ENCODE data around the gene OSBP2.
A peak's percentile ranks its signal among the peaks of the same experiment; 100 is the strongest.

Gene OSBP2

DNA sequence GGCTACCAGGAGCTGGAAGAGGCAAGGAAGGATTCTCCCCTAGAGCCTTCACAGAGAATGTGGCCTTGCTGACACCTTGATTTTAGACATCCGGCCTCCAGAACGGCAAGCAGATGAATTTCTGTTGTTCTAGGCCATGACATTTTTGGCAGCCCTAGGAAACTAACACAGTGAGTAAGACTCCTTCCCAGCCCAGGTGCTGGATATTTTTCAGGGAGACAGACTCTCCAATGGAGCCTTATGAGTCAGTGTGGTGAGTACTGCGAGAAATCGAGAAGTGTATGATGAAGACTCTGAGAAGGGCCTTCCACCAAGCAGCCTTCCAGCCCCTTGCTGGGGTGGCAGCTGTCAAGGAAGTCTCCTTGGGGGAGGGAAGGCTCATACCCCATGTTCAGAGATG, 114.4 kb downstream of the OSBP2 start:
- no peak for DNase-seq (ENCODE audit: low read depth, low spot score)

DNA sequence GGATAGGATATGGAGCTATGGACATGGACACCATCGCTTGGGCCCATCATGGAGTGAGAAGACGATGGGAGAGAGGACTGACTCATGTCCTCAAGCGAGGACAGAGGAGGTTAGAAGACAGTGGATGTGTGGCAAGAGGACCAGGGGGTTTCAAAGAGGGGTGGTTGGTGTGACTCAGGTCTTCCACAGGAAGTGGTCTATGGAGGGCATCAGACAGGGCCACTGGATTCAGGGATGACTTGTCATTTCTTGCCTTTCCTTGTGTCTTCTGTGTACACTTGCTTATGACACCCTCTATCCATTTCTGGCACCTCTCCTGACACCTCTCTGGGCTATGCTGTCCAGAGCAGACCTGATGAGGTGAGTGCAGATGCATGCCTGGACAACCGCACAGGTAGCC, 115.4 kb downstream of the OSBP2 start:
- DNase-seq (ENCODE audit: low read depth, low spot score): no peak

DNA sequence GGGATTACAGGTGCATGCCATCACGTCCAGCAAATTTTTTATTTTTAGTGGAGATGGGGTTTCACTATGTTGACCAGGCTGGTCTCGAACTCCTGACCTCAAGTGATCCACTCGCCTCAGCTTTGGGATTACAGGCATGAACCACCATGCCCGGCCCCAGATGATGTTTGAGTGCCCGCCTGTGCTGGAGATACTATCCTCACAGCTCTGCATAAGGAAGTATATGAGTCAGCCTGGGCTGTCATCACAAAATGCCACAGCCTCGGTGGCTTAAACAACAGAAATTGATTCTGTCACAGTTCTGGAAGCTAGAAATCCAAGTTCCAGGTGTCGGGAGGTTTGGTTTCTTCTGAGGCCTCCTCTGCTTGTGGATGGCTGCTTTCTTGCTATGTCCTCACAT, 119.3 kb downstream of the OSBP2 start:
- DNase-seq (ENCODE audit: low read depth, low spot score): no peak

DNA sequence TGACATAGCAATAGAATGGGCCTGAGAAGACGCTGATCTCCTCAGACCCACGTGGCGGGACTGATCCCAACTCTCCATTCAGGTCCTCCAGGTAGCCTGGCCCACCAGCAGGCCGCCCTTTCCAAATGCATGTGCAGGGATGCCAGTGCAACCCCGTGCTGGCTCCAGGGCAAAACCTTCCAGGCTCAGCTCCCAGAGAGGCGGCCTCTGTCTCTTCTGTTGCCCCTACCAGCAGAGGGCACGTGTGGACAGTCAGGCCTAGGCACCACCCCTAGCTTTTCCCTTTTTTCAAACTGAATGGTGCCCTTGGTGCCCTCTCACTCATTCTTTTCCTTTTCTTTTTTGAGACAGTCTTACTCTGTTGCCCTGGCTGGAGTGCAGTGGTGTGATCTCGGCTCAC, 121.7 kb downstream of the OSBP2 start:
- no peak for DNase-seq (ENCODE audit: low read depth, low spot score)

DNA sequence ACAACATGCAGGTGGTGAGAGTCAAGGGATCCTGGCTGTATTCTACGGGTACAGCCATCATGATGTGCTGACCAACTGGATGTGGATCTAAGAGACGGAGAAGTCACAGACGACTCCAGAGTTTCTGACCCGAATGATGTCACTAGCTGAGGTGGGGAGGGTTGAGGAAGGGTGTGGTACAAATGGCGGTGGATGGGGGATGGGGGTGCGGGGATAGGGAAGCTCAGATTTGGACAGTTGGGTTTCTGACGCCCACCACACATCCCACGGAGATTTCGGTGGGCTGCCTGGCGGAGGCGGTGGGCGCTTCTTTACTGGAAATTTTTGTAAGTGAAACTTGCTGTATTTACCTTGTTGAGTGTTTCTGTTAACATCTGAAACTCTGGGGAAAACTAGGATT, 126.7 kb downstream of the OSBP2 start:
- DNase-seq (ENCODE audit: low read depth, low spot score): no peak

DNA sequence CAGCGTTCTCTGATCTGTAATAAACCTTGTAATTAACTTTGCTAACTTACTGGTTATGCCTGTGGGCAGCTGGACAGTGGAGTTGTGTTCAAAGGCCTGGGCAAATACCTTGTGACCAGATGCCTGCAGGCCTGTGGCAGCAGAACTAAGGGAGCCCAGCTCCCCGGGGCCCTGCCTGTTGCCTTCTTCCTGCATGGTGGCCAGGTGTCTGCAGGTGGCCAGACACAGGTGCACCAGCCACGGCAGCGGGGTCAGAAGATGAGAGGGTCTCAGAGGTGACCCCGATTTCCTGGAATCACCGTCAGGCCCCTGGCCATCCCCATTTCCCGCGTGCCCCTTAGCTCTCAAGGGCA, 127.2 kb downstream of the OSBP2 start:
- no peak for DNase-seq (ENCODE audit: low read depth, low spot score)

DNA sequence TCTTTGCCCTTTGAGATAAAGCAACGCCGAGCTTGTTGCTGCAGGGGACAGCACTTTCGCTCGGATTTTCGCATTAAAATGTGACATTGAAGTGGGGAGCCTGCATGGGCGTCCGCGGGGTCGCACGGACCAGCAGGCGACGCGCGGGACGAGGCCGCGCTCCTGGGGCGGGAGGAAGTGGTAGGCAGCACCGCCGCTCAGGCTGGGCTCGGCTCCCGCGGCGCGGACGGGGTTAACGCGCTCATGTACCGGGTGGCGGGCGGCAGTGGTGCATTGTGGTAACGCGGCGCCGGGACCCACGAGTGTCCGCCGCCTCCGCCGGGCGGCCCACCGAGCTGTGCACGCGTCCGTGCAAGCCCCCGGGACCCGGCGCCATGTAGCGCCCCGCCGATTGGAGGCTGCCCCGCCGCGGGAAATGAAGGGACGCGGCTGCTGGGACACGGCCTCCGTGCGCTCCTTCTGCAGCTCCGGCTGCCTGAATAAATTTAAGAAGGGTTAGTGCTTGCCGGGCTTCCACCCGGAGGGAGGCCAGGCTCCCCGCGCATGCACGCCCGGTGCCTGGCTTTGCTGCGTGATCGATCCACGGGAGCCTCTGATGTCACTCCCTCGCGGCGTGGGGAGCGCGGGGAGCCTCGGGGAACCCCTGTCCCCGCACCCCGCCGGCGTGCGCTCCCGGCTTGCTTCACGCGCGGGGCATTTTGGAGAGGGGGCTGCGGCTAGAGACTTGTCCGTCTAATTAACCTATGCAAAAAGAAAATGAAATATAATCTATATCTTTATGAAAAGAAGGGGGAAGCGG, 127.7 kb downstream of the OSBP2 start:
- DNase-seq (ENCODE audit: low read depth, low spot score): no peak

DNA sequence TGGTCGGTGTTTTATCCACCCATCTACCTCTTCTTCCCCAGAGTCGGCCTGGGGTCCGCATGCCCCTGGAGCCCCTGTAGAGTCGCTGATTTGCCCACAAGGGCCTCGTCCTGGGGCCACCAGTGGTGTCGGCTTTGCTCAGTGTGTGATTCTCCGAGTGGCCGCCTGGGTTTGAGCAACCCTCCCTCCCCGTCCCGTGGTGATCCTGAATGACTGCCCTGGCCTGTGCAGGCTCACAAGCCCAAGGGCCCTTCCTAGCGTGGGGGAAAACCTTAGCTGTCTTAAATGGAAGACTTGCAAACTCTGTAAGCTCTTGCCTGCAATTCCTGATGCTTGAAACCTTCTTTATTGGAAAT, 128.3 kb downstream of the OSBP2 start:
- DNase-seq (ENCODE audit: low read depth, low spot score): no peak

DNA sequence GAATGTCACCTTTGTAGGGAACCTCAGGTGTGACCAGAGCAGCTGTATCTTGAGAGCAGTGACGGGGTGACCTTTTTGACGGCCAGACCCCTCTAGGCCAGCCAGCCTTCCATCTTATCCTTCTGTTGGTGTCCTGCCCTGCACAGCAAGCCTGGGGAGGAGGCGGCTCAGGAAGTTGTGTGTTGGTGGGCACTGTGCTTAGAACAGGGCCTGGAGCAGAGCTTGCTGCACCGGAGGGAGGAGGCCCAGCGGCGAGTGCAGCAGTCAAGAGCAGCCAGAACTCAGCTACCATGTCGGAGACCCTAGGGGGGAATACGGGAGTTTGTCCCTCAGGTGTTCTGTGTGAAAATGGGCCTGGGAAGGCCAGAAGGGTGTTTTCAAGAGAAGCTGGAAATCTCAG, 129.4 kb downstream of the OSBP2 start:
- no peak for DNase-seq (ENCODE audit: low read depth, low spot score)

DNA sequence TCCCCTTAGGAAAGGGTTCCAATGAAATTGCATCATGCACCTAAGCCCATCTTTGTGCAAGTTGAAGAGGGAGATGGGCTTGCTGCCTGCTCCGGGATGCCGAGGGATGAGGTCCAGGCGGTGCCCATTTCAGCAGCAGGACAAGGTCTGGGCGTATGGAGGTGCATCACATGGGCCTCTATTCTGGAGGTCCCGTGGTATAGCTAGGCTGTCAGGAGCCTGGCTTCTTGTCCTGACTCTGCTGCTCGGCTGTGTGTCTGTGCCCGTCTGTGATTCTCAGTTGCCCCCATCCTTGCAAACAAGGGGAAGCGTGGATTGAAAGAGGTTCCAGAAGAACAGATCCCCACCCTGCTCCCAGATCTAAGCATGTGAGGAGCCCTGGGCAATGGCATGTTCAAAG, 130.0 kb downstream of the OSBP2 start:
- no peak for DNase-seq (ENCODE audit: low read depth, low spot score)

DNA sequence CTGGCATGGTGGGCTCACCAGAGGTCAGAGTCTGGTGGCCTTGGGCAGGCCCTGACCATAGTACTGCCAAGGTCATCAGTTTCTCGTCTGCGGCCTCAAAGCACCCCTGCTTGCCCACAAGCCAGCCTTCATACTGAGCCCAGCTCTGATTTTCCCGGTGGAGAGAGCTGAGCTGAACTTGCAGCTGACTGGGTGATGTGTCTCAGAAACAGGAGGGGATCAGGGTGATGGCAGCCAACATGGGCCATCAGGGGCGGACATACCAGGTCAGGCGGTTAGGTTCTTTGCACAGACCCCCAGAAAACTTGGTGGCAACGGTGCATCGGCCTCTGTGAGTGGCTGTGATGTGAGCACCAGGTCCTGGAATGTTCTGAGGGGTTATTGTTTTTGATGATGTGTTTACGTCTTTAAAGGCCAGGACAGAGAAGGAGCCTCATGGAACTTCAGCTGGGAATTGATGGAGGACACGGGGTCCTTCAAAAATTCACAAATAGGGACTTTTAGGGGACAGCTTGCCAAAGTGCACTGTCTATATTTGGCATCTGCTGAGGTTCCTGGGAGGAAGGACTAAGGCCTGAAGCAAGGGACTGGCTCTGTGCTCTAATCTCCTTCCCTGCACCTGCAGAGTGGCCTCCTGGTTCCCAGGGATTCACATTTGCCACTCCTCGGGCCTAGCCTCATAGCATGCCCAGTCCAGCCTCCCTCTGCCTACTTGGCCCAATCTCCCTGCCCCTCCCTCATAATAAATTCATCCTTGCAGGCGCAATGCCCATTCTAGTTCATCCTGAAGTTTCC, 131.2 kb downstream of the OSBP2 start:
- no peak for DNase-seq (ENCODE audit: low read depth, low spot score)

DNA sequence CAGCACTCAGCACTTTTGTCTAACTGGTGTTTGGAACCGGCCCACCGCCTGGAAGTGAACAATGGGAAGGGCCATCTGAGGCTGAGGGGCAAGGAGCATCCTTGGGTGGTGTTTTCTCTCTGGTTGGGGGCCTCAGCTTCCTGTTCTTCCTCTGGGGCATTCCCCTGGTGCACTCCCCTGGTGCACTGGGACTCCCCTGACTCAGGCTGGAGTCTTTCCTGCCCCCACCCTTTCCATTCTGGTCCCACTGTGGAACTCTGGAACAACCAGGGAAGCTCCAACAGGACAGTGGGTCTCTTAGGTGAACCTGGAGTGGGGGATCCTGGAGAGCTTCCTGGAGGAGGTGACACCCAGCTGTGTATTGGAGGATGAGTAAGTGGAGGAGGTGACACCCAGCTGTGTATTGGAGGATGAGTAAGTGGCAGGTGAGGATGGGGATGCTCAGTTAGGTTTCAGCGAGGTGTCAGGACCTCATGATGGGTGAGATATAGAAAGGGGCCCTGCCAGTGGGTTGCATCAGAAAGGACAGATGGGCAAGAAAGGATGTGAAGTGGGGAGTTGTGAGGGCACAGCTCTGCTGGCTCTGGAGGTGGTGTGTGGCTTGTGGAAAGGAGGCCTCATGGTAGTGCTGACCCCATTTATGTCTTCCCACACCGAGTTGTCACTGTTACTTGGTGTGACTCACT, 132.1 kb downstream of the OSBP2 start:
- no peak for DNase-seq (ENCODE audit: low read depth, low spot score)

DNA sequence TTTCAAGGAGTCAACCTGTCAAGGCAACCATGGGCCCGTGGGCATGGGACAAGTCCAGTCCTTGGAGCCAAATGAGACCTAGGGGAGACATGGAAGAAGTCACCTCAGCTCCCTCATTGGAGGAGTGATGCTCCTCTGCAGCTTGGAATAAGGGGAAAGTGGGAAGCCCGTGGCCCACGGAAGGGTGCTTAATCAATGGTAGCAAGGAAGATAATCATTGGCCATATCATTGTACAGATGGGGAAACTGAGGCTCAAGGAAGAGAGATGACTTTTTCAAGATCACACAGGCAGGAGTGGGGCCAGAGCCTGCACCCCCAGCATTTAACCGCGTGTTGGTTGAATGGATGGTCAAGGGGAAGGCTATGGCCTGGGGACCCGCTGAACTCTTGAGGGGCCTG, 133.0 kb downstream of the OSBP2 start:
- DNase-seq (ENCODE audit: low read depth, low spot score): no peak

DNA sequence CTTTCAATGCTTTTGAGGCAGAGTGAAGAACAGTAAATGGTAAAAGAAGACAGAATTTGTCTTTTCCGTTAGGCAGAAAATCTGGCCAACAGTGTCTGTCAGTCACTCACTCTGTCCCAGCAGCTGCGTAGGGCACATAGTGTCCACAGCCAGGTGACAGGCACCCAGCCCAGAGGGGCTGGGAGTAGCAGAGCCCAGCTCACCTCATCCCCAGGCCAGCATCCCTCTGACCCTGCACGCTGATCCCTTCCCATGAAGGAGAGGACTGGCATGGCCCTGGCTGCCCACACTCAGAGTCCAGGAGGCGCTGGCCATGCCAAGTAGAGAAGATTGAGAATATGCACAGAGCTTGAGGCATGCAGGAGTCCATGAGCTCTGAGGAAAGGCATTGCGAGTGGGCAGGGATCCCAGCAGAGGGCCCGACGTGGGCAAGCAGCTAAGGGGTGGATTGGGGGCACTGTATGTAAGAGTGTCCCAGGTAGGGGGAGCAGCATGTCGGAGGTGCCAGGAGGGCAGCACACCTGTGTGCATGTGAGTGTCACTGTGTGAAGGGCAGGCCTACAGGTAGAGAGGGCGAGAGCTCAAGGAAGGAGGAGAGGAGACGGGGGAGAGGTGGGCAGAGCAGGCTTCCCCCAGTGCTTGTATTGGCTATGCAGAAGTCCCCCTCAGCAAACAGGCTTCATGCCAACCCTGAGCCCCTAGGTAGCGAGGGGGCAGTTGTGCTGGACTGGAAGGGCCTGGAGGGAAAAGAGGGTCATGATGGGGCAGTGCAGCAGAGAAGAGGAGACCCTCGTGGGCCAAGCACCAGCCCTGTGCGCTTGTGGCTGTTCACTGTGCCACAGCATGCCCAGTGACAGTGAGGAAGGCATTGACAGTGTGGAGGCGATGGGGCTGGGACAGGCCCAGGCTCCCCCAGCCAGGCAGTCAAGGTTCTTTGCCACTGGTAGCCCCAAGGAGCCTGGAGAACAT, 133.8 kb downstream of the OSBP2 start:
- no peak for DNase-seq (ENCODE audit: low read depth, low spot score)

DNA sequence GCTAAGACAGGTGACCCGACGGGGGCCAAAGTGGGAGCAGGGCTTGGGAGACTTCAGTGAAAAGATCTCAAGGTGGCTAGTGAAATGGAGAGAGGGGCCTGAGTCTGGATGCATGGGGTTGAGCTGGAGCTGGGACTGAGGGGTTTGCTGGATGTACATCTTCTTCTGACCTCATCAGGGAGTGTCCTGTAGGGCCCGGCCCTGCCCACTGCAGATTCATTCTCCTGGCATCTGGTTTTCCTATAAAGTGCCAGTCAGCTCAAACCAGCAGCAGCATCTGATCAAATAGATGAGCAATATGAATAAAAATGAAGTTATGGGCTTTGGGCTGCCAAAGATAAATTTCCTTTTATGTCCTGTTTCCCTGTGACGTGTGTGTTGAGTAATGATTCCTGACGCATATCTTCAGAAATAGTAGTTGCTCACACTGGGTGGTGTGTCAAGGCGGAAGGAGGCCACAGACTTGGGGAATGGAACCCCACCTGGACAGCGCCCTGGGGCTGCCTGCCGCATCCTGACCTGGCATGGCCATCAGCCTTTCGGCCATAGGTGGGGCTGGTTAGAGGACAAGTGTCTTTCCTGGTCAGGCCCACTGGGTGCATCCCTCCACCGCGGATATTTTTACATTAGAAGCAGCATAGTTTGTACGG, 135.4 kb downstream of the OSBP2 start:
- DNase-seq (ENCODE audit: low read depth, low spot score): no peak

DNA sequence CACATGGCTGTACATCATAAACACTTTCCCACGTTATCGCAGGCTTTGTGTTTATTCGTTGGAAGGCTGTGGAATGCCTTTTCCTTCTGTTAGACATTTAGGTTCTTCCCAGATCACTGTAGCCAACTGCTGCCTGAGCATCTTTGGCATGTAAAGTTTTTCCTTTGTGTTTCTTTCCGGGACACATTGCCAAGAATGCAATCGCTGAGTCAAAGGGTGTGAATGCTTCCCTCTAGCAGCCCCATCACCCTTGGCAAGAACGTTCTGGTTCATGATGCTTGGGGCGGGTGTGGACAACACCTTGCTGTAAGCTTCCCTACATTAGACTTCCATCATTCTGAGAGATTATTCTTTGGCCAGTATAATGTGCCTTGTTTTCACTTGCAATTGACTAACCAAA, 136.2 kb downstream of the OSBP2 start:
- peak; percentile 30 for DNase-seq (ENCODE audit: low read depth, low spot score)

DNA sequence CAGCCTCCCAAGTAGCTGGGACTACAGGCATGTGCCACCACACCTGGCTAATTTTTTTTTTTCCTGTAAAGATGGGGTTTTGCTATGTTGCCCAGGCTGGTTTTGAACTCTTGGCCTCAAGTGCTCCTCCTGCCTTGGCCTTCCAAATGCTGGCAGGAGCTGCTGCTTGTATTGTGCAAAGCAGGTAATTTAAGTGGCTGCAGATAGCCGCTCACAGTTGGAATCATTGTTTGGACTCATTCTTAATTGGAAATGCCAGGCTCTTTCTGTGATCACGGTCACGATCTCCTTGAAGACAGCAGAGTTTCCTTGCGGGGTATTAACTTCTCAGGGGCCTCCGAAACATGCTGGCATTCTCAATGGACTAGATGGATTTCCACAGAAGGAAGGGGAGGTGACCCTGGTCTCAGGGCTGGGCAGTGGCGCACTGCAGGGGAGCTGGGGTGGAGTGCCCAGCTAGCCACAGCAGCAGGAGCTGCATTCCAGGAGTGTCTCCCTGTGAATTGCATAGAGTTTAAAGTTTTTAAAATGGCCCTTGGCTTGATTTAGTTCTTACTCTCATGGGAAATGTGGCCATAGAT, 137.8 kb downstream of the OSBP2 start:
- DNase-seq (ENCODE audit: low read depth, low spot score): no peak

DNA sequence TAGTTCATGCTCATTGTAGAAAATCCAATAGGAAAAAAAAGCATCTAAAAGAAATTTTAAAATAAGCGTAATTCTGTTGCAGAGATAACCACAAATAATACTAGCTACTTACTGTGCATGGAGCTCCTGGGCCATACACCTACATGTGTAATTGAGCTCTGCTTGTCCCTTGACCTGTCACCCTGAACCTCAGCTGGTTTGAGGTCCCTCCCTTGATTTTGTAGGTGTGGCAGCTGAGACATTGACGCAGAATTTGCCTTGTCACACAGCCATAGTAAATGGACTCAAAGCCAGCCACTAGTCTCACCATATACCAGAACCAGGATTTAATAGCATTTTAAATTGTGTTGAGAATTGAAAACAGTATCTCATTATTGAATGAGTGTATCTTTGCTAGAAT, 138.6 kb downstream of the OSBP2 start:
- DNase-seq (ENCODE audit: low read depth, low spot score): no peak

DNA sequence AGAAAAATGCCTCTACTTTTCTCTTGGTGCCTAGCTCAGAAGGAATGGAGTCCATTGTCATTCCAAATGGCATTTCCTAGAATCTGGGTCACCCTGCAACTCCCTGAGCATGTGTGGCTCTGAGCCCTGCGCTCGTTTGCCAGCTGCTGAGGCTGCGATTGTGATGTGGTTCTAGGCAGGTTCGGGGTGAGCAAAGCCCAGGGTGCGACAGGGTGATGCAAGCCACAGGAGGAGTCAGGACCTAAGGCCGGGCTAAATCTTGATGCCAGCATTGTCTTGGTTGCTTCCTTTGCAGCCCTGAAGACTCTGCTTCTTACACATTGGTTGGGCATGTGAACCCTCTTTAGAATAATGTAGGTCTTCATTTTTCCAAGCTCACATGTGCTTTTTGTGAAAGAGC, 142.9 kb downstream of the OSBP2 start:
- no peak for DNase-seq (ENCODE audit: low read depth, low spot score)

DNA sequence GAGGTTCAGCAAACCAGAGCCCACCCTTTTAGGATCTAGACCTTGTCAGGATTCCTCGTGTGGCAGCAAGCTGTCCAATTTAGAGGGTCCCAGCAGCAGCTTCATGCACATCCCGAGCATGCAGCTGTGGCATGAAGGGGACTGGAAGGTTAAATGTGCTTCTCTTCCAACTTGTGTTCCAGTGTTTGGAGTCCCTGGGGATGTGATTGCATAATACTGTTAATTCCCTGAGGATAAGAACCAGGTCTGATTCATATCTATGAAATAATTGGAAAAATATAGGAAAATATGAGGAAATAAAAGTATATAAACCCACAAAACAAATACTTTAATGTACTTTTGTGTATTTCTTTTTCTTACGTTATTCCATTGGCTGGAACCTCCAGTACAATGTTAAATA, 143.4 kb downstream of the OSBP2 start:
- DNase-seq (ENCODE audit: low read depth, low spot score): no peak

DNA sequence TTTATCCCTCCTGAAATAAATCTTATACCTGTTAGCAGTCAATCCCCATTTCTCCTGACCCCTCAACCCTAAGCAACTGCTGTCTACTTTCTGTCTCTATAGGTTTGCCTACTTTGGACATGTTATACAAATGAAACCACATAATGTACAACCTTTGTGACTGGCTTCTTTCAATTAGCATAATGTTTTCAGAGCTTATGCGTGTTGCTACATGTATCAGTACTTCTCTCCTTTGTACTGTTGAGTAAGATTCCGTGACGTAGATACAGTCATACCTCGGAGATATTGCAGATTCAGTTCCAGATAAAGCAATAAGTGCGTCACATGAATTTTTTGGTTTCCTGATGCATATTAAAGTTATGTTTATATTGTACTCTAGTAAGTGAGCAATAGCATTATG, 146.6 kb downstream of the OSBP2 start:
- DNase-seq (ENCODE audit: low read depth, low spot score): no peak

Data from iPS DF 19.7 (cell line).